Right ventricle myocardium inferior (tissue), 1 donor: ENCODE results near the gene CCSER1. TPM values are rescaled to one million over a fixed set of nuclear protein-coding genes. Genes with fewer than 3 reads are reported as not detected.

Experiments used
- ATAC-seq: fragments of 200-7000 bp; cut with Tn5 transposase; one replicate; pipeline ENCODE4 v1.9.1; 2020; ENCODE audit warnings: mild to moderate bottlenecking, moderate library complexity
- DNase-seq: peaks from one replicate; pipeline ENCODE4 v3.0.0; 2021; ENCODE audit errors: missing footprints
- intact Hi-C: fragments of 100-400 bp; cut with DNase I; formaldehyde crosslinking; loops from one replicate; pipeline ENCODE4 v1.11.0; 2022
- total RNA-seq: library from RNA; stranded (reverse); fragmentation: NEBNext Ultra II Directional; extraction: Animal tissue kit (Norgen Biotek cat#: 25700); gene quantifications from one replicate; pipeline ENCODE4 v1.2.1, GENCODE V29; 2021
- donor health status: DM: no; HTN: yes; CAD: no; lungs with severe emphysema.

The CCSER1 gene
- total RNA-seq, 1 donor from 2014 or later = 12.9 TPM

DNA sequence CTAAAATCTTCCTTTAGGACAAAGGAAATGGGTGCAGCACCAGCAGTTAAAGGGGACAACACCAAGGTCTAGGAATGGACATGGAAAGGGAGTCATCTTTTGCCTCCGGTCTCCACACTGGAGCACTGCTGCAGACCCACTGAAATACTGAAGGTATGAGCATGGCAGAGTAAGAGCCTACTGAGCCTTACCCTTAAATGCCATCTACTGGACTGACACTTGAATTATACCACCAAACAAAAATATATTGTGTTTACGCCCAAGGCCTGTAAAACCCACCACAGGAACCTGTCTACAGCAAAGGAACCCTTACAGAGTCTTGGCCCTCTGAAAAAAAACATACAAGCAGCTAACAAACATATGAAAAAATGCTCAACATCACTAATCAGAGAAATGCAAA is 443.4 kb downstream of the CCSER1 start:
- no peak for DNase-seq
- ATAC-seq = no peak
- intact Hi-C loops = no loop called here

- intact Hi-C loops = no loop called here
- no peak for ATAC-seq
These were observed 445.8 kb downstream of the CCSER1 start for GRCh38 chr4:90572996-90573395.

GRCh38 chr4:90575371-90575770 is 448.2 kb downstream of the CCSER1 start:
- intact Hi-C loops = no loop called here
- no peak for DNase-seq
- no peak for ATAC-seq

More at GRCh38 chr4:90572996-90573395, 445.8 kb downstream of the CCSER1 start:
- no peak for DNase-seq

GRCh38 chr4:90580326-90580725 is 453.1 kb downstream of the CCSER1 start:
- DNase-seq = no peak
- intact Hi-C loops = no loop called here
- ATAC-seq = no peak

GRCh38 chr4:90582087-90582486 is 454.9 kb downstream of the CCSER1 start:
- no peak for DNase-seq
- ATAC-seq = no peak
- intact Hi-C loops = no loop called here

DNA sequence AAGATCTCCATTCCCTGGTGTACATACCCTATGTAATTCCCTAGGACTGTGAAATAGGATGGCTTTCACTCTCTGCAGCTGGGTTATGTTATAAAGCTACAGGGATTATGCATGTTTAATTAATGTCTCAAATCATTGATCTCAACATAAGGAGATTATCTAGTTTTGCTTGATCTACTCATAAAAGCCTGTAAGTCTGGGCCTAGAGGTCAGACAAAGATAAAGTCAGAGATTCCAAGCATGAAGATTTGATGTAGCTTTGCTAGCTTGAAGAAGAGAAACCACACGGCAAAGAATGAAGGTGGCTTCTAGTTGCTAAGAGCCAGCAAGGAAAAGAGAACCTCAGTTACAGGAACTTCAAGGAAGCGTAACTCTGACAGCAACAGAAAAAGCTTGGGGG is 456.9 kb downstream of the CCSER1 start:
- DNase-seq (no peak), ATAC-seq (no peak)
- intact Hi-C loops = no loop called here

DNA sequence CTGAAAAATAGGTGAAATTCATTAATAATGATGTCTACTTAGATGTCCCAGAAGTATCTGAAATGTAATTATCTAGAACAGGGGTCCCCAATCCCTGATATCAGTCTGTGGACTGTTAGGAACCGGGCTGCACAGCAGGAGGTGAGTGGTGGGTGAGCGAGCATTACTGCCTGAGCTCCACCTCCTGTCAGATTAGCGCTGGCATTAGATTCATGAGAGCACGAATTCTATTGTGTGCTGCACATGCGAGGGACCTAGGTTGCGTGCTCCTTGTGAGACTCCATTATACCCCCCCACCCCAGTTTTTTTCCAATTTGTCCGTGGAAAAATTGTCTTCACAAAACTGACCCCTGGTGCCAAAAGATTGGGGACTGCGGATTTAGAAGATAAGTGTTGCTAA is 458.8 kb downstream of the CCSER1 start:
- DNase-seq (no peak), ATAC-seq (no peak)
- intact Hi-C loops = no loop called here

GRCh38 chr4:90586799-90587198 is 459.6 kb downstream of the CCSER1 start:
- intact Hi-C loops = no loop called here
- ATAC-seq (no peak), DNase-seq (no peak)

DNA sequence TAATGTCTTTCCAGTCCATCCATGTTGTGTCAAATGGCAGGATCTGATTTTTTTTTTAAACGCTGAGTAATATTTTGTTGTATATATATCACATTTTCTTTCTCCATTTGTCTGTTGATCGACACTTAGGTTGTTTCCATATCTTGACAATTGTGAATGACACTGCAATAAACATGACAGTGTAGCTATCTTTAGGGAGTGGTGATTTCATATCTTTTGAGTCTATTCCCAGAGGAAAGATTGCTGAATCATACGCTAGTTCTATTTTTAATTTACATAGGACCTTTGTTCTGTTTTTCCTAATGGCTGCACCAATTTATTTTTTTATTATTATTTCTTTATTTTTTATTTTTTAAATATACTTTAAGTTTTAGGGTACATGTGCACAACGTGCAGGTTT is 470.7 kb downstream of the CCSER1 start:
- DNase-seq = no peak
- intact Hi-C loops = no loop called here
- no peak for ATAC-seq

DNA sequence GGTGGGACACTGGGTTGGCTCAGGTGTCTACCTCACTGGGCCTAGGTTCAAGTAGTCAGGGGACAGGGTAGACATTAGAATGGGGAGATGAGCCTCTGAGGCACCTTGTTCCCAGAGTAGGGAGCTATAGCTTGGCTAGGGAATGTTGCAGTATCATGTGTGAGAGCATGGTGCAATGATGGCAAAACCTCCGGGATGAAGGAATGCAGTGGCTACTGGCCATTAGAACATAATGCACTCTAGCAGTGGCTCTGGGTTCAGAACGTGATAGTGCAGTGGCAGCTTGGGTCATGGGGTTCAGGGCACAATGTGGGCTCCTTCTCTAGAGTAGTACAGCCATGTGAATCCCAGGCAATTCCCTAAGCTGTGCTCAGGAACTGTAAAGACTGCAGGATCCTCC is 471.5 kb downstream of the CCSER1 start:
- ATAC-seq = peak; percentile 23
- no peak for DNase-seq
- intact Hi-C loops = no loop called here

- intact Hi-C loops = no loop called here
These were observed 475.5 kb downstream of the CCSER1 start for GRCh38 chr4:90602726-90603125.

DNA sequence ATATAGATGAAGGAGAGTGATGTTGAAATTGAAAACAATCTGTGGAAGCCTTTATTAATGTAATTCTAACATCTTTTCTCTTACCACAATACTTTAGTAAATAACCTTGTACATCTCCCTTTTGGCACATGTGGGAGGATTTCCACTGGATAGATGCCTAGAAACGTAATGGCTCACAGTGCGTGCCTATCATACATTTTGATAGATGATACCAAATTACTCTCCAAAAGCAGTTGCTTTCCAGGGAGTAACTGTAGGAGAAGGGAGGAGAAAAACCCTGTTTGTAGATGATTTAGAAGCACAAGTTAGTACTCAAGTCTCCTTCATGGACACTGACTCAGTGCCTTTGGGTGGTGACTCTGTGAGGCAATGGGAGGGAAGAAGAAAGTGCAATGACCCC is 476.3 kb downstream of the CCSER1 start:
- intact Hi-C loops = no loop called here
- ATAC-seq = no peak
- no peak for DNase-seq

More at GRCh38 chr4:90602726-90603125, 475.5 kb downstream of the CCSER1 start:
- DNase-seq = no peak
- ATAC-seq = no peak

GRCh38 chr4:90606781-90607180 is 479.6 kb downstream of the CCSER1 start:
- ATAC-seq = no peak

GRCh38 chr4:90614371-90614770 is 487.2 kb downstream of the CCSER1 start:
- intact Hi-C loops = no loop called here
- ATAC-seq (no peak), DNase-seq (no peak)

More at GRCh38 chr4:90606781-90607180, 479.6 kb downstream of the CCSER1 start:
- DNase-seq = no peak
- intact Hi-C loops = no loop called here

DNA sequence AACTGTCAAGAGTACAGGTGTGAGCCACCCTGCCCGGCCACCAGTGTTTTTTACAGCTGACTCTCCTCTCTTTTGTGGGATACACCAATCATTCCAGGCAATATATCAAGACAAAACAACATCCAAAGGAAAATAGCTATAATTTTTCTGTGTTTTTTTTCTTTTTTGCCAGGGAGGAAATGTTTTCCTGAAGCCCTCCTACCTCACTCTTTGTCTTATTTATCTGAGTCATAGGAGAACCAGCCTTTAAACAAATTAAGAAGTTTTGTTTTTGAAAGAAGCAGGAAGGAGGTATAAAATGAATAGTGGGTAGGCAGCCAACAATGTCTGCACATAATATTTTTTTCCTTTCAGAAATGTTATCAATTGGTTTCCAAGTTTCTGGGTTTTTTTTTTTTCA is 493.9 kb downstream of the CCSER1 start:
- intact Hi-C loops = no loop called here
- ATAC-seq (no peak), DNase-seq (no peak)

- ATAC-seq (no peak), DNase-seq (no peak)
- intact Hi-C loops = no loop called here
These were observed 497.6 kb downstream of the CCSER1 start for GRCh38 chr4:90624781-90625180.

GRCh38 chr4:90641861-90642599 is 514.8 kb downstream of the CCSER1 start:
- intact Hi-C loops = no loop called here
- ATAC-seq = no peak
- no peak for DNase-seq

DNA sequence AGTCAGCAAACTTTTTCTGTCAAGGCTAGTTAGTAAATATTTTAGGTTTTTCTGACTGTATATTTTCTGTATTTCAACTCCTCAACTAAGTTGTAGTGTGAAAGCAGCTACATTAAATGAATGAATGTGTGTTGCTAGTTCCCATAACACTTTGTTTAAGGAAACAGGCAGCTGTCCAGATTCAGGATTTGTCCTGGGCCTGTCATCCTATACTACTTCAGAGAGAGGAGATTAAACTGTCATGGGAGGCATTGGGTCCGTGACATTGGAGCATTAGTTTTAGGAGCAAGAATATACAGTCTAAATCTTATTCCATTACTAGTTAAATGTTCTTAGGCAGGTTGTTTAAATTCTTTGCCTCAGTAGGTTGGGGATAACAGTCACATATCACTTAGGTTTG is 516.0 kb downstream of the CCSER1 start:
- no peak for ATAC-seq
- no peak for DNase-seq
- intact Hi-C loops = no loop called here

DNA sequence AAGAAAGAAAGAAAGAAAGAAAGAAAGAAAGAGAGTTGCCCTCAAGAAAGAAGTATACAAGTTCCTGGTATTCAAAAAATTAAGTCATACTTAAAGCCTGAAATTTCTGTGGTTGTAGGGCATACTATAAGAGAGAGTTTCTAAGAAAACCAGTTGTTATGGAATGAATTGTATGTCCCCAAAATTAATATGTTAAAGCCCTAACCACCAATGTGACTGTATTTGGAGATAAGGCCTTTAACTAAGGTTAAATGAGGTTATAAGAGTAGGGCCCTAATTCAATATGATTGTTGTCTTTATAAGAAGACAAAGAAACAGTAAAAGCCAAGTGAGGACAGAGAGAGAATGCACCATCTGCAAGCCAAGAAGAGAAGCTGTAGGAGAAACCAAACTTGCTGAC is 521.1 kb downstream of the CCSER1 start:
- intact Hi-C loops = no loop called here
- DNase-seq (no peak), ATAC-seq (no peak)

DNA sequence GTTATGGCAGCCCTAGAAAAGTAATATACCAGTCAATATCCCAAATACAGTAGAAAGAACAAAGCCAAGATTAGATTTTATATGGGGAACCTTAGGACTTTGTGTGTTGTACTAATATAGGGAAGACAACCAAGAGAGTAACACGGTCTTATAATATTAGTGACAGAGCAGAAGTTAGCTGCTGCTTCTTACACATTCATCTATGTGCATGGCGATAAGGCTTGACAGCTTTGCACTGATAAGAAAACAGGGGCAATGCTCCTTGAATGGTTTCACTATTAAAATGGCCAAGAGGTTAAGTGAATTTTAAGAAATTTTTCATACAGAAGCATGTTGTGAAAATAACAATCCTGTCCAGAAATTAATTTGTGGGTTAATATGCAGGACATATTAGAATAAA is 521.6 kb downstream of the CCSER1 start:
- DNase-seq (no peak), ATAC-seq (no peak)

DNA sequence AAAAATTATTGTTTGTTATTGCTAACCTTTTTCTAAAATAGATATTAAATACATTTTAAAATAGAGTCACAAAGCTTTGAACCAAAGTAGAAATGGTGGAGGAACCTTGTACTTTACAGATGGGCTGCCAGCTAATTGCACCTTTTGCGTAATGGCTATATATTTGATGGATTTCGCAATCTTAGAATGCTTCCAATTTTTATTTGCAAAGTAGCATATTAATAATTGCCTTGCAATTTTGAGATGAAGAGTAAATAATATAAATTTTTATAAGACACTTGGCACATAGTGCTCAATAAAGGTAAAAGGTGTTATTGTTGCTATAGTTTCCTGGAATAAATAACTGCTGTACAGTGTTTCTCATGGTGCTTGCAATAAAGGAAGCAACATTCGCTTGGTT is 533.5 kb downstream of the CCSER1 start:
- intact Hi-C loops = no loop called here
- no peak for DNase-seq
- no peak for ATAC-seq

More for the DNA sequence above, 521.6 kb downstream of the CCSER1 start:
- intact Hi-C loops = no loop called here
